Stimulated activated effector memory CD8-positive, alpha-beta T cell treated with anti-CD3 and anti-CD28 coated beads, Interleukin-12 subunit alpha, Interleukin-12 subunit beta, amount 100 ng/mL, for 72 hours (primary cell): ENCODE results near the gene ADAM22.

Experiments used
- ATAC-seq: fragments of 150-1000 bp; cut with Tn5 transposase; 2 replicates; pipeline ENCODE4 v1.10.0; 2021
- DNase-seq, 2 donors: peaks; one replicate each; pipeline ENCODE4 v3.0.0; 2021 to 2022; ENCODE audit warnings: low spot score in 2 of 2
- H3K27ac Mint-ChIP-seq: one replicate; pipeline ENCODE4 v1.8.0; 2022; ENCODE audit warnings: mild to moderate bottlenecking, mixed read lengths
- H3K36me3 Mint-ChIP-seq: one replicate; pipeline ENCODE4 v1.8.0; 2022; ENCODE audit warnings: mild to moderate bottlenecking, mixed read lengths
- H3K4me1 Mint-ChIP-seq: one replicate; pipeline ENCODE4 v1.8.0; 2022; ENCODE audit warnings: mixed read lengths
- H3K4me3 Mint-ChIP-seq: one replicate; pipeline ENCODE4 v1.8.0; 2022; ENCODE audit warnings: mild to moderate bottlenecking, mixed read lengths
- H3K9me3 Mint-ChIP-seq: one replicate; pipeline ENCODE4 v1.8.0; 2022; ENCODE audit warnings: mixed read lengths

The ADAM22 gene

GRCh38 chr7:88172842-88173241 lies 238.8 kb downstream of the ADAM22 start:
- no peak overlapping the region for H3K4me3 Mint-ChIP-seq
- H3K4me1 Mint-ChIP-seq = no peaks in the 10 kb centered on the region
- ATAC-seq (no peak), DNase-seq (no peak)
- no peaks in the 10 kb centered on the region for H3K9me3 Mint-ChIP-seq
- no peak overlapping the region for H3K27ac Mint-ChIP-seq
- no peaks in the 10 kb centered on the region for H3K36me3 Mint-ChIP-seq

GRCh38 chr7:88176190-88176589 lies 242.1 kb downstream of the ADAM22 start:
- H3K36me3 Mint-ChIP-seq = no peaks in the 10 kb centered on the region
- H3K27ac Mint-ChIP-seq = no peak overlapping the region
- no peak overlapping the region for H3K4me3 Mint-ChIP-seq
- ATAC-seq = no peak
- H3K4me1 Mint-ChIP-seq = no peaks in the 10 kb centered on the region
- no peaks in the 10 kb centered on the region for H3K9me3 Mint-ChIP-seq
- no peak for DNase-seq

- no peaks in the 10 kb centered on the region for H3K4me1 Mint-ChIP-seq
- no peaks in the 10 kb centered on the region for H3K9me3 Mint-ChIP-seq
- no peaks in the 10 kb centered on the region for H3K36me3 Mint-ChIP-seq
- no peak overlapping the region for H3K4me3 Mint-ChIP-seq
- ATAC-seq (no peak), DNase-seq (no peak)
- H3K27ac Mint-ChIP-seq = no peak overlapping the region
Observed at GRCh38 chr7:88183051-88183450, 249.0 kb downstream of the ADAM22 start.

GRCh38 chr7:88184848-88185304 lies 250.8 kb downstream of the ADAM22 start:
- Mint-ChIP-seq H3K27ac (no peak overlapping the region), H3K4me1 (no peaks in the 10 kb centered on the region), H3K4me3 (no peak overlapping the region), H3K36me3 (no peaks in the 10 kb centered on the region), H3K9me3 (no peaks in the 10 kb centered on the region)
- ATAC-seq = peak; percentile 87
- DNase-seq = no peak

GRCh38 chr7:88185650-88186049 lies 251.6 kb downstream of the ADAM22 start:
- Mint-ChIP-seq H3K4me1 (no peaks in the 10 kb centered on the region), H3K27ac (no peak overlapping the region), H3K4me3 (no peak overlapping the region), H3K9me3 (no peaks in the 10 kb centered on the region), H3K36me3 (no peaks in the 10 kb centered on the region)
- ATAC-seq (no peak), DNase-seq (no peak)

GRCh38 chr7:88191911-88192310 lies 257.9 kb downstream of the ADAM22 start:
- H3K27ac Mint-ChIP-seq = no peak overlapping the region
- H3K36me3 Mint-ChIP-seq = no peaks in the 10 kb centered on the region
- DNase-seq = no peak
- H3K4me1 Mint-ChIP-seq = no peaks in the 10 kb centered on the region
- H3K9me3 Mint-ChIP-seq = no peaks in the 10 kb centered on the region
- no peak overlapping the region for H3K4me3 Mint-ChIP-seq
- ATAC-seq = no peak

GRCh38 chr7:88200261-88200660 lies 266.2 kb downstream of the ADAM22 start:
- H3K27ac Mint-ChIP-seq = peak overlapping the region; percentile 50
- ATAC-seq = no peak
- H3K9me3 Mint-ChIP-seq = no peaks in the 10 kb centered on the region
- H3K4me1 Mint-ChIP-seq = peaks cover 8% of the 10 kb centered on the region
- peaks cover 50% of the 10 kb centered on the region for H3K36me3 Mint-ChIP-seq
- no peak for DNase-seq
- no peak overlapping the region for H3K4me3 Mint-ChIP-seq

GRCh38 chr7:88200789-88201188 lies 266.7 kb downstream of the ADAM22 start:
- Mint-ChIP-seq H3K4me1 (peaks cover 8% of the 10 kb centered on the region), H3K4me3 (no peak overlapping the region), H3K9me3 (no peaks in the 10 kb centered on the region), H3K27ac (peak overlapping the region; percentile 50), H3K36me3 (peaks cover 55% of the 10 kb centered on the region)
- DNase-seq (no peak), ATAC-seq (no peak)

- Mint-ChIP-seq H3K9me3 (no peaks in the 10 kb centered on the region), H3K36me3 (peaks cover 60% of the 10 kb centered on the region), H3K4me1 (peaks cover 8% of the 10 kb centered on the region), H3K27ac (peak overlapping the region; percentile 50), H3K4me3 (no peak overlapping the region)
- no peak for ATAC-seq
- no peak for DNase-seq
Observed at GRCh38 chr7:88201305-88201704, 267.3 kb downstream of the ADAM22 start.

- no peaks in the 10 kb centered on the region for H3K9me3 Mint-ChIP-seq
- H3K36me3 Mint-ChIP-seq = peaks cover 70% of the 10 kb centered on the region
- ATAC-seq (no peak), DNase-seq (no peak)
- peaks cover 8% of the 10 kb centered on the region for H3K4me1 Mint-ChIP-seq
- H3K4me3 Mint-ChIP-seq = no peak overlapping the region
- H3K27ac Mint-ChIP-seq = no peak overlapping the region
Observed at GRCh38 chr7:88202278-88202677, 268.2 kb downstream of the ADAM22 start.

GRCh38 chr7:88202799-88203198 lies 268.7 kb downstream of the ADAM22 start:
- Mint-ChIP-seq H3K4me3 (no peak overlapping the region), H3K4me1 (peaks cover 8% of the 10 kb centered on the region), H3K27ac (peak overlapping the region; percentile 63), H3K36me3 (peaks cover 75% of the 10 kb centered on the region), H3K9me3 (no peaks in the 10 kb centered on the region)
- ATAC-seq (no peak), DNase-seq (no peak)

- H3K4me1 Mint-ChIP-seq = peaks cover 8% of the 10 kb centered on the region
- no peak overlapping the region for H3K4me3 Mint-ChIP-seq
- H3K9me3 Mint-ChIP-seq = no peaks in the 10 kb centered on the region
- H3K36me3 Mint-ChIP-seq = peaks cover 81% of the 10 kb centered on the region
- ATAC-seq = no peak
- H3K27ac Mint-ChIP-seq = peak overlapping the region; percentile 63
- DNase-seq = no peak
Observed at GRCh38 chr7:88203401-88203800, 269.4 kb downstream of the ADAM22 start.

GRCh38 chr7:88204525-88205110 lies 270.6 kb downstream of the ADAM22 start:
- peaks cover 87% of the 10 kb centered on the region for H3K36me3 Mint-ChIP-seq
- DNase-seq (no peak), ATAC-seq (no peak)
- peaks cover 8% of the 10 kb centered on the region for H3K4me1 Mint-ChIP-seq
- no peaks in the 10 kb centered on the region for H3K9me3 Mint-ChIP-seq
- H3K4me3 Mint-ChIP-seq = no peak overlapping the region
- H3K27ac Mint-ChIP-seq = peak overlapping the region; percentile 63

GRCh38 chr7:88205179-88205578 lies 271.1 kb downstream of the ADAM22 start:
- H3K27ac Mint-ChIP-seq = no peak overlapping the region
- H3K4me1 Mint-ChIP-seq = peaks cover 8% of the 10 kb centered on the region
- no peaks in the 10 kb centered on the region for H3K9me3 Mint-ChIP-seq
- peaks cover 93% of the 10 kb centered on the region for H3K36me3 Mint-ChIP-seq
- no peak overlapping the region for H3K4me3 Mint-ChIP-seq
- DNase-seq = no peak
- no peak for ATAC-seq

GRCh38 chr7:88206254-88206653 lies 272.2 kb downstream of the ADAM22 start:
- H3K27ac Mint-ChIP-seq = no peak overlapping the region
- no peak overlapping the region for H3K4me3 Mint-ChIP-seq
- DNase-seq = no peak
- H3K4me1 Mint-ChIP-seq = peaks cover 8% of the 10 kb centered on the region
- H3K9me3 Mint-ChIP-seq = no peaks in the 10 kb centered on the region
- ATAC-seq = no peak
- peaks cover 95% of the 10 kb centered on the region for H3K36me3 Mint-ChIP-seq

GRCh38 chr7:88208521-88208920 lies 274.5 kb downstream of the ADAM22 start:
- peaks cover 98% of the 10 kb centered on the region for H3K36me3 Mint-ChIP-seq
- no peaks in the 10 kb centered on the region for H3K9me3 Mint-ChIP-seq
- no peak overlapping the region for H3K27ac Mint-ChIP-seq
- no peak for DNase-seq
- no peak overlapping the region for H3K4me3 Mint-ChIP-seq
- no peak for ATAC-seq
- H3K4me1 Mint-ChIP-seq = peaks cover 8% of the 10 kb centered on the region

- H3K27ac Mint-ChIP-seq = peak overlapping the region; percentile 27
- no peak overlapping the region for H3K4me3 Mint-ChIP-seq
- H3K9me3 Mint-ChIP-seq = no peaks in the 10 kb centered on the region
- peaks cover 98% of the 10 kb centered on the region for H3K36me3 Mint-ChIP-seq
- H3K4me1 Mint-ChIP-seq = peaks cover 22% of the 10 kb centered on the region
- DNase-seq = no peak
- ATAC-seq = no peak
Observed at GRCh38 chr7:88212918-88213317, 278.9 kb downstream of the ADAM22 start.
